Left cardiac atrium (tissue), 4 donors: ENCODE measurements around the gene CMAS. TPM values are rescaled to one million over a fixed set of nuclear protein-coding genes. Genes with fewer than 3 reads are reported as not detected.
"Not testable (repeated sequence)": the region's sequence is repeated elsewhere in the genome, so short reads cannot be mapped to it uniquely, and the experiment has no call there.

ENCODE experiments used
- ATAC-seq, 2 donors: fragments of 200-7000 bp; cut with Tn5 transposase; one replicate each; pipeline ENCODE4 v1.9.1; 2020; ENCODE audit warnings: mild to moderate bottlenecking in 2 of 2, moderate library complexity in 2 of 2
- DNase-seq: peaks from one replicate; pipeline ENCODE4 v3.0.0-alpha.2; 2020
- intact Hi-C, 2 donors: fragments of 100-400 bp; cut with DNase I; formaldehyde crosslinking; loops; one replicate each; pipeline versions ENCODE4 v1.14.1 to v1.15.1; 2022 to 2023
- long read RNA-seq: library from polyadenylated mRNA; unstranded; transcript quantifications from one replicate; pipeline ENCODE4 v2.0.0, GENCODE V29; 2021
- total RNA-seq, 2 donors: library from RNA; stranded (reverse); fragmentation: NEBNext Ultra II Directional; extraction: Animal tissue kit (Norgen Biotek cat#: 25700); gene quantifications; one replicate each; pipeline ENCODE4 v1.2.1, GENCODE V29; 2021
- donor health status: DM: no; HTN: yes; CAD: no.
- donor health status: DM: no; HTN: yes; CAD: no; lungs with severe emphysema.
- donor health status: DM: yes; HTN: yes; CAD: no.
- donor health status: Dilated cardiomyopathy.

The CMAS gene
- total RNA-seq: 10 to 100 TPM; 42.2 to 48.0 TPM
- long read RNA-seq, transcript CMAS-201 (8 exons, 1,787 nt): major isoform, 84 of 90 reads
- long read RNA-seq, partial matches to known transcripts: 3 of 90 reads
- long read RNA-seq, other reads (novel, unspliced or antisense): 3 of 90 reads

DNA sequence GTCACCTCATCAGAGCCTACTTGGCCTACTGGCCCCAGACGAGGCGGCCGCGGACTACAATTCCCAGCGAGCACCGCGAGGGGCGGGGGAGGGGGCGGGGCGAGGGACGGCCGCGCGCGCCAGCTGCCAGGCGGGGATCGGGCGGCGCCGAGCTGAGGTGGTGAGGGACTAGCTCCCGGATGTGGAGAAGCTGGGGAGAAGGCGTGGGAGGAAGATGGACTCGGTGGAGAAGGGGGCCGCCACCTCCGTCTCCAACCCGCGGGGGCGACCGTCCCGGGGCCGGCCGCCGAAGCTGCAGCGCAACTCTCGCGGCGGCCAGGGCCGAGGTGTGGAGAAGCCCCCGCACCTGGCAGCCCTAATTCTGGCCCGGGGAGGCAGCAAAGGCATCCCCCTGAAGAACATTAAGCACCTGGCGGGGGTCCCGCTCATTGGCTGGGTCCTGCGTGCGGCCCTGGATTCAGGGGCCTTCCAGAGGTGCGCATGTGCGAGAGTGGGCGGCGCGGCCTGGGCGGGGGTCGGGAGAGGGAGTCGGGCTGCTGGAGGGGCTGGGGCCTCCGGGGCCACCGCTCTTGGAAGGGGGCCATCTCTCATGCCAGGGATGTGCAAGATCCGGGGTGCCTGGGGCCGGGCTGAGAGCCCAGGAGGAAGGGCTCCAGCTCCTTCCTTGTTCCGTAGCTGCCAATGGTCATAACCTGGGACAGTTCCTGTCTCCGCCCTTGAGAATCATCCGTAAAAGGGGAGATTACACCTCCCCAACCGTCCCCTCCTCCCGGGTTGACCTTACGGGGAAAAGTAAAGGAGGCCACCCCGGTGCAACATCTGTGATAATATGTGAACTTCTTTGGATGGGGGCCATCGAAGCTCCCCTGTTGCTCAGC, at the start of gene CMAS:
Gene CMAS (plus strand): TSS at position 129 of the 878 bp plus-strand sequence. CDS start 86 bp downstream, at position 215.
- intact Hi-C loops: no loop called here
- ATAC-seq (peak; percentile 97), DNase-seq (peak; percentile 87)

GRCh38 chr12:21998295-21998694, 47.7 kb upstream of the CMAS start:
- ATAC-seq (no peak), DNase-seq (no peak)
- intact Hi-C loops: loop anchor here in 1 of 2 donors (10.0 kb wide), 1 partner anchor 303 kb away; no protein-coding TSS in a partner anchor

- intact Hi-C loops: loop anchor here in 1 of 2 donors (10.0 kb wide), 1 partner anchor 304 kb away; no protein-coding TSS in a partner anchor
- ATAC-seq (no peak), DNase-seq (no peak)
These were observed 47.2 kb upstream of the CMAS start for GRCh38 chr12:21998782-21999181.

DNA sequence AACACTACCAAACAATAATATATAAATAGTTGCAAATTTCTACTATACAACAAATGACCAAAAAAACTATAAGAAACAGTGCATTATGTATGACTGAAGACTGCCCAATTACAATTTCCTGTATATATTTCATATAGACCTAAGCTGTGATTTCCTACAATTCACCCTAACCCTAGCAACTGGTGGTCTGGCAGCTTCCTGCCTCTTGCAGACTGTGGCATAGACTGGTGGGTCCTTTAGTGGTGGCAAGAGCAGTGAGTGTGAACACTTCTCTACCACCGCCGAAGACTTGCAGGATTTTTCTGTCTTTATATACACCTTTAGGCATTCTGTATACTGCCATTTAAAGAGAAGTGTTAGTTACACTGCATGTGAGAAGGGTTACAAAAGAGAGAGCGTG, 43.6 kb upstream of the CMAS start:
- intact Hi-C loops: no loop called here
- ATAC-seq (no peak), DNase-seq (no peak)

- intact Hi-C loops, ATAC-seq, DNase-seq: not testable (repeated sequence)
These were observed 38.2 kb upstream of the CMAS start for GRCh38 chr12:22007794-22008193.

GRCh38 chr12:22008196-22008595, 37.8 kb upstream of the CMAS start:
- no peak for ATAC-seq
- intact Hi-C loops: no loop called here
- no peak for DNase-seq

GRCh38 chr12:22014041-22014782, 31.8 kb upstream of the CMAS start:
- intact Hi-C loops: no loop called here
- DNase-seq: no peak
- ATAC-seq: peak in 1 of 2 donors; percentile 62

GRCh38 chr12:22014783-22015144, 31.3 kb upstream of the CMAS start:
- no peak for DNase-seq
- intact Hi-C loops: no loop called here
- ATAC-seq: no peak

DNA sequence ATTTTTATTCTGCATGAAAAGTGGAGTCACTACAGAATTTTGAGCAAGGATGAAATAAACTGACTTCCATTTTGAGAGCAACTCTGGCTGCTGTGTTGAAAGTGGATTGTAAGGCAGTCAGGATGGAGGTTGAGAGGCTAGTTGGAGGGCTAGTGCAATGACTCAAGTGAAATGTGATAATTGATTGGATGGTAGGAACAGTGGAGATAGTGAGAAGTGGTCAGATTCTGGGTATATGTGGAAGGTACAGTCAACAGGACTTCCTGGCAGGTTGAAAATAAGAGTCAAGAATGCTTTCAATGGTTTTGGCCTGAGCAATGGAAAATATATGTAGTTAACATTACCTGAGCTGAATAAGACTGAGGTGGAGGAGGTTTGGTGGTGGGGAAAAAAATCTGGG, 29.0 kb upstream of the CMAS start:
- ATAC-seq: no peak
- intact Hi-C loops: no loop called here
- DNase-seq: no peak

- ATAC-seq (no peak), DNase-seq (no peak)
- intact Hi-C loops: loop anchor here in 1 of 2 donors (1.0 kb wide), 1 partner anchor 321 kb away; no protein-coding TSS in a partner anchor
These were observed 27.2 kb upstream of the CMAS start for GRCh38 chr12:22018860-22019259.

DNA sequence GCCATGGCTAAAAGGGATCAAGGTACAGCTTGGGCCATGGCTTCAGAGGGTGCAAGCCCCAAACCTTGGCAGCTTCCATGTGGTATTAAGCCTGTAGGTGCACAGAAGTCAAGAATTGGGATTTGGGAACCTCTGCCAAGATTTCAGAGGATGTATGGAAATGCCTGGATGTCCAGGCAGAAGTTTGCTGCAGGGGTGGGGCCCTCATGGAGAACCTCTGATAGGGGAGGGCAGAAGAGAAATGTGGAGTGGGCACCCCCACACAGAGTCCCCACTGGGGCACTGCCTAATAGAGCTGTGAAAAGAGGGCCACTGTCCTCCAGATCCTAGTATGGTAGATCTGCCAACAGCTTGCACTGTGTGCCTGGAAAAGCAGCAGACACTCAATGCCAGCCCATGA, 22.5 kb upstream of the CMAS start:
- DNase-seq, intact Hi-C loops, ATAC-seq: not testable (repeated sequence)

GRCh38 chr12:22029491-22029890, 16.5 kb upstream of the CMAS start:
- intact Hi-C loops: no loop called here
- no peak for DNase-seq
- no peak for ATAC-seq

DNA sequence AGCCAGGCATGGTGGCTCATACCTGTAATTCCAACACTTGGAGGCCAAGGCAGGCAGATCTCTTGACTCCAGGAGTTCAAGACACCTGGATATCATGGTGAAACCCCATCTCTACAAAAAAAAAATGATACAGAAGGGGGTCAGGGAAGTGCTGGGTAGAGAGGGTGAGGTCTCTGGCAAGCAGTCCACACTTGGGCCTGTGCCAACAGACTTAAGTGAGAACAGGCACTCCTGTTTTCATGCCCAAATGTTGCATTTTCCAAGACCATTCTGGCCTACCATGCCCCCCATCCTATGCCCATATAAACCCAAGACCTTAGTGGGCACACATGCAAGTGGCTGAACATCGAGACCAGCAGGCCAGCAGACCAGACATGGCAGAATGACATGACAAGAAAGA, 16.0 kb upstream of the CMAS start:
- intact Hi-C loops: no loop called here
- ATAC-seq: no peak
- no peak for DNase-seq

- intact Hi-C loops: no loop called here
- ATAC-seq: no peak
These were observed 13.3 kb upstream of the CMAS start for GRCh38 chr12:22032732-22033131.

DNA sequence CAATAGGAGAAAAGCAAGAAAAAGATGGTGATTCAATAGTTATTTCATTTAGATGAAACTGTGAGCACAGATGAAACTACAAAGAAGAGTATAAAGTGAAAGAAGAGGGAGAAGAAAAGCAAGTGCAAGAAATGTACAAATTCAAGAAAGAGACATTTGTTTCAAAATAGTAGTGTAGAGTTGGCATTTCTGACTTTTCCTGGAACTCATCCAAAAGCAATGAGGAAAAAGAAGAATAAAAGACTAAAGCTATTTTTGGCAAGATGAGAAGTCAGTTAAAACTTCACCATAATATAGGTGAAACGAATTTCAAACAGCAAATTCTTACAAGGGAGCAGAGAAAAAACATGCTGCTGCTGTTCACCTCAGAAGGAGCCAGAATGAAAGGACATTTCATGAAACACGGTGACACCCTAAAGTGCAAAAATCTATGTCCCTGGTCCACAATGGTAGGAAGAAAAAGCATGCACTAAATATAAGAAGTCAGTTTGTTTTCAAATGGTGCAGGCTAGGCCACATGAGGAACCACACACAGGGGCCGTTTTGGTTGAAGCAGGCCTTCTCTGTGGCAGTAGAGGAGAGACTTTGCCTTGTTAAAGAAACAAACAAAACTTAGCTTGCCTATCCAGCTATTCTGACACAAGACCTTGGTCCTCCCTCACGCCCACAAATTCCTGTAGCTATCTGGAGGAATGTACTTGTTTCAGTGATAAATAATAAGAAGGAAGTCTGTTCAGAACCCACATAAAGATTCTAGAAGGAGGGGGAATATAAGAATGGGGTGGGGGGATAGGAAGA, 11.1 kb upstream of the CMAS start:
- DNase-seq (no peak), ATAC-seq (peak in 1 of 2 donors; percentile 23)
- intact Hi-C loops: no loop called here

More at GRCh38 chr12:22032732-22033131, 13.3 kb upstream of the CMAS start:
- no peak for DNase-seq

DNA sequence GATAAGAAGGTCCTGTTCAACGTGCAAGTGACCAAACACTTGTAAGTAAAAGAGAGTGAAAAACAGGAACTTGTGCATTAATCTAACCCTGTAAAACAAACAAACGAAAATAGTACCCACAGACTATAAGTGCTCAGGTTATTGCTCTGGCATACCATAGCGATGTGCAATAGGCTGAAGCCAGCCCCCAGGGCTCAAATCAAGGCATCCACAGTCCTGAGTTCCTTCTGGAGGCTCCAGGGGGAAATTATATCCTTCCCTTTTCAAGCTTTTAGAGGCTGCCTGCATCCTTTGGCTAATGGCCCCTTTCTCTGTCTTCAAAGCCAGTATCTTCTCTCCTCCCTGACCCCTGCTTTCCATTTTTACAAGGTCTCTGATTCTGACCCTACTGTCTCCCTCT, 8.1 kb upstream of the CMAS start:
- ATAC-seq (no peak), DNase-seq (no peak)
- intact Hi-C loops: no loop called here

- intact Hi-C loops: no loop called here
- no peak for ATAC-seq
- DNase-seq: no peak
These were observed 7.3 kb upstream of the CMAS start for GRCh38 chr12:22038734-22039133.

GRCh38 chr12:22039361-22039760, 6.7 kb upstream of the CMAS start:
- DNase-seq: no peak
- ATAC-seq: no peak
- intact Hi-C loops: no loop called here

DNA sequence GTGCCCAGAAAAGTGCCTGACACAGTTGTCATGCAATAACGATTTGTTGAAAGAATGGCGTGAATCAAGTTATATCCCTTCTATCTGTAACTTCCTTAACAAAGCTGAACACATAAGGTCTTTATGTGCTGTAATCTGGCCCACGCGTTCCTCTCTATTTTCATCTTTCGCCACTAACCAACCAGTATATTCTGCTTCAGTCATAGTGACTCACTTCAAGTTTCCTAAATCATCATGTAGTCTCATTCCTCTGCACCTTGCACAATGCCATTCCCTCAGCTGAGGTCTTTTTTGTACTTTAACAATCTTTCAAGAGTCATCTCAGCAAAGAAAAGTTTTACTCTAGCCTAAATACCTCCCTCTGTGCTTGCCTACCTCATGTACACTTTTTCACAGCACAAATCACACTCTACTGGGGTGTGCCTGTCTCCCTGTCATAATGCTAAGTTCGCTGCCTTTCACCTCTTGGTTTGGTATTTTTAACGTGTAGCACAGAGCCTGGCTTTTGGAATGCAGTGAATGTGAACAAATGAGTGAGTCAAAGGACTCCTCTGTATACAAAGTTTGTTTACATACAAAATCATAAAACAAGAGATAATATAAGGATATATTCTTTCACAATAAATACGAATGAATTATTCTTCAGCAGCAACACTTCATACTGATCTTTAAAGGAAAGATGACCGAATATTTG, 2.9 kb upstream of the CMAS start:
- no peak for ATAC-seq
- no peak for DNase-seq
- intact Hi-C loops: no loop called here
